ENCODE data around the gene APELA. TPM values are rescaled to one million over a fixed set of nuclear protein-coding genes. Genes with fewer than 3 reads are reported as not detected.
"Not testable (repeated sequence)": the region's sequence is repeated elsewhere in the genome, so short reads cannot be mapped to it uniquely, and the experiment has no call there.

The APELA gene
- total RNA-seq, 2 experiments from 2014 or later: not detected

GRCh38 chr4:164888096-164888715 lies 11.2 kb downstream of the APELA start:
- CTCF ChIA-PET: interaction anchor here (1.0 to 1.3 kb wide), 2 partner anchors 8 to 208 kb away, joined by 3 read pairs; no protein-coding TSS in a partner anchor
- Mint-ChIP-seq H3K36me3 (ENCODE audit: low read depth) (no peaks in the 10 kb centered on the region), H3K27ac (no peak overlapping the region), H3K4me3 (no peak overlapping the region), H3K4me1 (no peaks in the 10 kb centered on the region), H3K9me3 (ENCODE audit: low read depth) (no peaks in the 10 kb centered on the region), H3K27me3 (peaks cover 7% of the 10 kb centered on the region)
- POLR2A ChIA-PET: no interaction called here
- no peak for DNase-seq
- intact Hi-C loops (cut with DNase I, micrococcal nuclease): no loop called here
- no peak for ATAC-seq

- H3K27me3 Mint-ChIP-seq: peaks cover 9% of the 10 kb centered on the region
- ATAC-seq (no peak), DNase-seq (no peak)
- H3K9me3 Mint-ChIP-seq (ENCODE audit: low read depth): no peaks in the 10 kb centered on the region
- no peak overlapping the region for H3K27ac Mint-ChIP-seq
- ChIA-PET POLR2A (no interaction called here), CTCF (no interaction called here)
- no peaks in the 10 kb centered on the region for H3K36me3 Mint-ChIP-seq (ENCODE audit: low read depth)
- intact Hi-C loops (cut with DNase I, micrococcal nuclease): no loop called here
- H3K4me1 Mint-ChIP-seq: no peaks in the 10 kb centered on the region
- no peak overlapping the region for H3K4me3 Mint-ChIP-seq
These were observed 13.7 kb downstream of the APELA start for GRCh38 chr4:164890691-164891090.

- ChIA-PET POLR2A (no interaction called here), CTCF (no interaction called here)
- DNase-seq (no peak), ATAC-seq (no peak)
- no peak overlapping the region for H3K27ac Mint-ChIP-seq
- intact Hi-C loops (cut with DNase I, micrococcal nuclease): no loop called here
- peaks cover 10% of the 10 kb centered on the region for H3K27me3 Mint-ChIP-seq
- H3K4me1 Mint-ChIP-seq: no peaks in the 10 kb centered on the region
- no peaks in the 10 kb centered on the region for H3K36me3 Mint-ChIP-seq (ENCODE audit: low read depth)
- no peaks in the 10 kb centered on the region for H3K9me3 Mint-ChIP-seq (ENCODE audit: low read depth)
- H3K4me3 Mint-ChIP-seq: no peak overlapping the region
These were observed 15.0 kb downstream of the APELA start for GRCh38 chr4:164892018-164892417.

GRCh38 chr4:164894702-164895101 lies 17.7 kb downstream of the APELA start:
- Mint-ChIP-seq H3K4me1 (no peaks in the 10 kb centered on the region), H3K9me3 (ENCODE audit: low read depth) (no peaks in the 10 kb centered on the region), H3K4me3 (no peak overlapping the region), H3K27ac (no peak overlapping the region), H3K27me3 (peaks cover 10% of the 10 kb centered on the region), H3K36me3 (ENCODE audit: low read depth) (no peaks in the 10 kb centered on the region)
- DNase-seq (no peak), ATAC-seq (no peak)
- intact Hi-C loops (cut with DNase I, micrococcal nuclease): no loop called here
- CTCF ChIA-PET: interaction anchor here (0.7 to 1.3 kb wide), 2 partner anchors 10 to 12 kb away, joined by 3 to 4 read pairs; no protein-coding TSS in a partner anchor
- POLR2A ChIA-PET: no interaction called here

GRCh38 chr4:164902608-164903007 lies 25.6 kb downstream of the APELA start:
- Mint-ChIP-seq H3K36me3 (ENCODE audit: low read depth) (no peaks in the 10 kb centered on the region), H3K27me3 (peaks cover 2% of the 10 kb centered on the region), H3K4me3 (no peak overlapping the region), H3K9me3 (ENCODE audit: low read depth) (no peaks in the 10 kb centered on the region), H3K27ac (no peak overlapping the region), H3K4me1 (no peaks in the 10 kb centered on the region)
- ATAC-seq: no peak
- intact Hi-C loops (cut with DNase I, micrococcal nuclease): no loop called here
- ChIA-PET CTCF (interaction anchor here (0.8 kb wide), 1 partner anchor 15 kb away, joined by 3 read pairs; no protein-coding TSS in a partner anchor), POLR2A (no interaction called here)
- no peak for DNase-seq

GRCh38 chr4:164904336-164904735 lies 27.4 kb downstream of the APELA start:
- no peak for ATAC-seq
- H3K4me1 Mint-ChIP-seq: no peaks in the 10 kb centered on the region
- H3K27ac Mint-ChIP-seq: no peak overlapping the region
- no peak for DNase-seq
- ChIA-PET POLR2A (no interaction called here), CTCF (no interaction called here)
- intact Hi-C loops (cut with DNase I, micrococcal nuclease): no loop called here
- no peaks in the 10 kb centered on the region for H3K9me3 Mint-ChIP-seq (ENCODE audit: low read depth)
- H3K27me3 Mint-ChIP-seq: peaks cover 1% of the 10 kb centered on the region
- H3K36me3 Mint-ChIP-seq (ENCODE audit: low read depth): no peaks in the 10 kb centered on the region
- H3K4me3 Mint-ChIP-seq: no peak overlapping the region

GRCh38 chr4:164904941-164905340 lies 28.0 kb downstream of the APELA start:
- no peak for DNase-seq

GRCh38 chr4:164906368-164906767 lies 29.4 kb downstream of the APELA start:
- ChIA-PET POLR2A (no interaction called here), CTCF (interaction anchor here (1.0 kb wide), 1 partner anchor 12 kb away, joined by 3 read pairs; no protein-coding TSS in a partner anchor)
- H3K4me3 Mint-ChIP-seq: no peak overlapping the region
- no peaks in the 10 kb centered on the region for H3K36me3 Mint-ChIP-seq (ENCODE audit: low read depth)
- H3K9me3 Mint-ChIP-seq (ENCODE audit: low read depth): no peaks in the 10 kb centered on the region
- no peaks in the 10 kb centered on the region for H3K4me1 Mint-ChIP-seq
- intact Hi-C loops (cut with DNase I, micrococcal nuclease): no loop called here
- no peak overlapping the region for H3K27ac Mint-ChIP-seq
- DNase-seq (no peak), ATAC-seq (no peak)
- H3K27me3 Mint-ChIP-seq: no peaks in the 10 kb centered on the region

More at GRCh38 chr4:164904941-164905340, 28.0 kb downstream of the APELA start:
- no peaks in the 10 kb centered on the region for H3K36me3 Mint-ChIP-seq (ENCODE audit: low read depth)
- intact Hi-C loops (cut with DNase I, micrococcal nuclease): no loop called here
- CTCF ChIA-PET: no interaction called here
- peaks cover 1% of the 10 kb centered on the region for H3K27me3 Mint-ChIP-seq
- H3K4me1 Mint-ChIP-seq: no peaks in the 10 kb centered on the region
- no peak overlapping the region for H3K27ac Mint-ChIP-seq
- POLR2A ChIA-PET: no interaction called here
- no peak overlapping the region for H3K4me3 Mint-ChIP-seq
- ATAC-seq: no peak
- no peaks in the 10 kb centered on the region for H3K9me3 Mint-ChIP-seq (ENCODE audit: low read depth)

GRCh38 chr4:164913506-164913905 lies 36.5 kb downstream of the APELA start:
- H3K27me3 Mint-ChIP-seq, POLR2A ChIA-PET: not testable (repeated sequence)

GRCh38 chr4:164918956-164919355 lies 42.0 kb downstream of the APELA start:
- Mint-ChIP-seq H3K27me3 (peaks cover 2% of the 10 kb centered on the region), H3K27ac (no peak overlapping the region), H3K4me3 (no peak overlapping the region), H3K36me3 (ENCODE audit: low read depth) (no peaks in the 10 kb centered on the region), H3K4me1 (no peaks in the 10 kb centered on the region), H3K9me3 (ENCODE audit: low read depth) (no peaks in the 10 kb centered on the region)
- DNase-seq (no peak), ATAC-seq (no peak)
- CTCF ChIA-PET: interaction anchor here (0.6 kb wide), 1 partner anchor 86 kb away, joined by 4 read pairs; no protein-coding TSS in a partner anchor
- POLR2A ChIA-PET: no interaction called here
- intact Hi-C loops (cut with DNase I, micrococcal nuclease): no loop called here

More at GRCh38 chr4:164913506-164913905, 36.5 kb downstream of the APELA start:
- H3K9me3 Mint-ChIP-seq (ENCODE audit: low read depth); H3K4me1 Mint-ChIP-seq; H3K27ac Mint-ChIP-seq; ATAC-seq; CTCF ChIA-PET; H3K4me3 Mint-ChIP-seq; DNase-seq; intact Hi-C loops (cut with DNase I, micrococcal nuclease); H3K36me3 Mint-ChIP-seq (ENCODE audit: low read depth): not testable (repeated sequence)

- Mint-ChIP-seq H3K4me1 (no peaks in the 10 kb centered on the region), H3K27ac (no peak overlapping the region)
- CTCF ChIA-PET: no interaction called here
These were observed 47.8 kb downstream of the APELA start for GRCh38 chr4:164924670-164925238.

GRCh38 chr4:164926301-164926700 lies 49.3 kb downstream of the APELA start:
- ChIA-PET POLR2A (no interaction called here), CTCF (no interaction called here)
- DNase-seq (no peak), ATAC-seq (no peak)
- H3K27ac Mint-ChIP-seq: no peak overlapping the region
- H3K4me3 Mint-ChIP-seq: no peak overlapping the region
- intact Hi-C loops (cut with DNase I, micrococcal nuclease): no loop called here
- H3K4me1 Mint-ChIP-seq: no peaks in the 10 kb centered on the region
- H3K36me3 Mint-ChIP-seq (ENCODE audit: low read depth): no peaks in the 10 kb centered on the region
- peaks cover 4% of the 10 kb centered on the region for H3K27me3 Mint-ChIP-seq
- no peaks in the 10 kb centered on the region for H3K9me3 Mint-ChIP-seq (ENCODE audit: low read depth)

More at GRCh38 chr4:164924670-164925238, 47.8 kb downstream of the APELA start:
- POLR2A ChIA-PET: no interaction called here
- no peak for DNase-seq
- Mint-ChIP-seq H3K4me3 (no peak overlapping the region), H3K9me3 (ENCODE audit: low read depth) (no peaks in the 10 kb centered on the region), H3K27me3 (peaks cover 4% of the 10 kb centered on the region), H3K36me3 (ENCODE audit: low read depth) (no peaks in the 10 kb centered on the region)
- intact Hi-C loops (cut with DNase I, micrococcal nuclease): no loop called here
- ATAC-seq: no peak

All from activated CD4-positive, alpha-beta T cell treated with anti-CD3 and anti-CD28 coated beads for 36 hours (primary cell).